HL-60 (cell line): ENCODE measurements around the gene ZNF511.

Experiments
- GABPA ChIP-seq: IDR thresholded peaks from 2 replicates; pipeline ENCODE4 v1.6.1; 2012; ENCODE audit warnings: low read depth
- POLR2AphosphoS5 ChIP-seq: IDR thresholded peaks from 2 replicates; pipeline ENCODE4 v1.6.1; 2012; ENCODE audit warnings: low read depth
- SPI1 ChIP-seq: IDR thresholded peaks from 2 replicates; pipeline ENCODE4 v1.6.1; 2012; ENCODE audit warnings: low read depth, mild to moderate bottlenecking, borderline replicate concordance
- TF ChIP-seq, protein P1 (sequence below): IDR thresholded peaks from one replicate; pipeline ENCODE4 v1.5.1; 2011; ENCODE audit warnings: low read length, control low read depth, inconsistent platforms; ENCODE audit not compliant: insufficient read depth
- TF ChIP-seq, protein P2 (sequence below): IDR thresholded peaks from 2 replicates; pipeline ENCODE4 v1.6.1; 2012; ENCODE audit warnings: low read depth; ENCODE audit not compliant: insufficient replicate concordance

DNA sequence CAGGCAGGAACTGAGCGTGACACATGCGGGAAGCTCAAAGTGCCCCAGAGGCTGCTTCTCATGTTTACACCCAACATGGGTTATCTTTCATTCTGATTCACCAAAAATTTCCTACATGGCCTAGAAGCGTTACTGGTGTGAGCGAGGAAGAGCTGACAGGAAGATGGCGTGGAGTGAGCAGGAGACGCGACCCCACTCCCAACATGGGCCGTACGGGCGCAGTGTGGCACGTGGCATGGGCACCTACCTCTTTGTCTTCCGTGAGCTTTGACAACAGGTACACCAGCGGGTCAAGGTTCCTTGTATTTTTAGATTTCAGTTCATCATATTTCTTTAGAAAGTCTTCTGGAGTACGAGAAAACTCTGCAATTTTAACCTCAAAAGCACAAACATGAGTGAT is 9.0 kb upstream of the ZNF511 start:
- TF ChIP-seq, protein P1, sequence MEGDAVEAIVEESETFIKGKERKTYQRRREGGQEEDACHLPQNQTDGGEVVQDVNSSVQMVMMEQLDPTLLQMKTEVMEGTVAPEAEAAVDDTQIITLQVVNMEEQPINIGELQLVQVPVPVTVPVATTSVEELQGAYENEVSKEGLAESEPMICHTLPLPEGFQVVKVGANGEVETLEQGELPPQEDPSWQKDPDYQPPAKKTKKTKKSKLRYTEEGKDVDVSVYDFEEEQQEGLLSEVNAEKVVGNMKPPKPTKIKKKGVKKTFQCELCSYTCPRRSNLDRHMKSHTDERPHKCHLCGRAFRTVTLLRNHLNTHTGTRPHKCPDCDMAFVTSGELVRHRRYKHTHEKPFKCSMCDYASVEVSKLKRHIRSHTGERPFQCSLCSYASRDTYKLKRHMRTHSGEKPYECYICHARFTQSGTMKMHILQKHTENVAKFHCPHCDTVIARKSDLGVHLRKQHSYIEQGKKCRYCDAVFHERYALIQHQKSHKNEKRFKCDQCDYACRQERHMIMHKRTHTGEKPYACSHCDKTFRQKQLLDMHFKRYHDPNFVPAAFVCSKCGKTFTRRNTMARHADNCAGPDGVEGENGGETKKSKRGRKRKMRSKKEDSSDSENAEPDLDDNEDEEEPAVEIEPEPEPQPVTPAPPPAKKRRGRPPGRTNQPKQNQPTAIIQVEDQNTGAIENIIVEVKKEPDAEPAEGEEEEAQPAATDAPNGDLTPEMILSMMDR: no peak
- TF ChIP-seq, protein P2, sequence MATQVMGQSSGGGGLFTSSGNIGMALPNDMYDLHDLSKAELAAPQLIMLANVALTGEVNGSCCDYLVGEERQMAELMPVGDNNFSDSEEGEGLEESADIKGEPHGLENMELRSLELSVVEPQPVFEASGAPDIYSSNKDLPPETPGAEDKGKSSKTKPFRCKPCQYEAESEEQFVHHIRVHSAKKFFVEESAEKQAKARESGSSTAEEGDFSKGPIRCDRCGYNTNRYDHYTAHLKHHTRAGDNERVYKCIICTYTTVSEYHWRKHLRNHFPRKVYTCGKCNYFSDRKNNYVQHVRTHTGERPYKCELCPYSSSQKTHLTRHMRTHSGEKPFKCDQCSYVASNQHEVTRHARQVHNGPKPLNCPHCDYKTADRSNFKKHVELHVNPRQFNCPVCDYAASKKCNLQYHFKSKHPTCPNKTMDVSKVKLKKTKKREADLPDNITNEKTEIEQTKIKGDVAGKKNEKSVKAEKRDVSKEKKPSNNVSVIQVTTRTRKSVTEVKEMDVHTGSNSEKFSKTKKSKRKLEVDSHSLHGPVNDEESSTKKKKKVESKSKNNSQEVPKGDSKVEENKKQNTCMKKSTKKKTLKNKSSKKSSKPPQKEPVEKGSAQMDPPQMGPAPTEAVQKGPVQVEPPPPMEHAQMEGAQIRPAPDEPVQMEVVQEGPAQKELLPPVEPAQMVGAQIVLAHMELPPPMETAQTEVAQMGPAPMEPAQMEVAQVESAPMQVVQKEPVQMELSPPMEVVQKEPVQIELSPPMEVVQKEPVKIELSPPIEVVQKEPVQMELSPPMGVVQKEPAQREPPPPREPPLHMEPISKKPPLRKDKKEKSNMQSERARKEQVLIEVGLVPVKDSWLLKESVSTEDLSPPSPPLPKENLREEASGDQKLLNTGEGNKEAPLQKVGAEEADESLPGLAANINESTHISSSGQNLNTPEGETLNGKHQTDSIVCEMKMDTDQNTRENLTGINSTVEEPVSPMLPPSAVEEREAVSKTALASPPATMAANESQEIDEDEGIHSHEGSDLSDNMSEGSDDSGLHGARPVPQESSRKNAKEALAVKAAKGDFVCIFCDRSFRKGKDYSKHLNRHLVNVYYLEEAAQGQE: no peak
- no peak for TF ChIP-seq POLR2AphosphoS5
- no peak for TF ChIP-seq SPI1
- TF ChIP-seq GABPA: no peak
